H1 (cell line): ENCODE data around the gene TAF6. TPM values are rescaled to one million over a fixed set of nuclear protein-coding genes. Genes with fewer than 3 reads are reported as not detected.

ENCODE experiments used
- CTCF ChIA-PET: fragments of 300-600 bp; sonication (Branson Sonifier 250); formaldehyde crosslinking; loops from one replicate; lab custom pipeline; 2021; ENCODE audit not compliant: partially characterized antibody; lab: Charles Lee
- POLR2A ChIA-PET: fragments of 300-600 bp; sonication (Branson Sonifier 250); formaldehyde crosslinking; loops from one replicate; lab custom pipeline; 2021; ENCODE audit warnings: inconsistent platforms; ENCODE audit not compliant: partially characterized antibody; lab: Charles Lee
- DNase-seq, 2 experiments: peaks; one replicate each; pipeline versions ENCODE4 v3.0.0 to v3.0.0-alpha.2; 2010 to 2022; ENCODE audit warnings: low spot score in 2 of 2, low read depth in 1 of 2, mixed read lengths in 1 of 2
- FAIRE-seq: peaks from 2 replicates; lab custom pipeline; 2011; peaks lifted over from hg19 to GRCh38; lab: Jason Lieb, UNC
- H2AFZ ChIP-seq: 2 replicates; pipeline ENCODE4 v1.8.1; 2012; ENCODE audit warnings: low read length, inconsistent platforms
- H2AK5ac ChIP-seq: 2 replicates; pipeline ENCODE4 v1.6.1; 2013; ENCODE audit warnings: low read depth, low read length
- H2BK120ac ChIP-seq: replicated peaks from 2 replicates; pipeline ENCODE3; 2013; ENCODE audit warnings: low read depth, low read length, inconsistent platforms
- H2BK12ac ChIP-seq: 2 replicates; pipeline ENCODE4 v1.6.1; 2013; ENCODE audit warnings: low read depth, low read length
- H2BK15ac ChIP-seq: 2 replicates; pipeline ENCODE4 v1.6.1; 2013; ENCODE audit warnings: low read length
- H2BK20ac ChIP-seq: 2 replicates; pipeline ENCODE4 v1.6.1; 2013; ENCODE audit warnings: low read length
- H2BK5ac ChIP-seq: 2 replicates; pipeline ENCODE4 v1.6.1; 2013; ENCODE audit warnings: low read depth, low read length
- H3K14ac ChIP-seq: 2 replicates; pipeline ENCODE4 v1.6.1; 2013; ENCODE audit warnings: inconsistent platforms; ENCODE audit not compliant: insufficient read length
- H3K18ac ChIP-seq: 2 replicates; pipeline ENCODE4 v1.6.1; 2013; ENCODE audit warnings: low read length; ENCODE audit errors: extremely low read depth
- H3K23ac ChIP-seq: 2 replicates; pipeline ENCODE4 v1.6.1; 2013; ENCODE audit warnings: inconsistent platforms; ENCODE audit not compliant: insufficient read length
- H3K23me2 ChIP-seq: 2 replicates; pipeline ENCODE4 v1.6.1; 2013; ENCODE audit warnings: low read depth, low read length
- H3K27ac ChIP-seq: 2 replicates; pipeline ENCODE4 v1.6.1; 2011; ENCODE audit warnings: low read depth, low read length, inconsistent platforms
- H3K27me3 ChIP-seq, 4 experiments: replicated peaks in 1 of 4; 1 replicate in 1 of 4; 2 replicates in 3 of 4; pipeline versions ENCODE4 v1.6.1 to v1.8.1; 2011 to 2013; ENCODE audit warnings: low read length in 3 of 4, mild to moderate bottlenecking in 3 of 4, inconsistent platforms in 2 of 4, mixed read lengths in 2 of 4, moderate library complexity in 1 of 4; ENCODE audit not compliant: control insufficient read depth in 3 of 4, insufficient read depth in 3 of 4; ENCODE audit errors: extremely low read depth in 1 of 4
- H3K36me3 ChIP-seq, 4 experiments: 2 replicates each; pipeline versions ENCODE4 v1.6.1 to v1.8.1; 2011 to 2013; ENCODE audit warnings: mild to moderate bottlenecking in 4 of 4, low read length in 3 of 4, moderate library complexity in 2 of 4, control low read depth in 1 of 4, inconsistent platforms in 1 of 4; ENCODE audit not compliant: insufficient read depth in 4 of 4, control insufficient read depth in 2 of 4
- H3K4ac ChIP-seq: replicated peaks from 2 replicates; pipeline ENCODE3; 2013; ENCODE audit warnings: low read length, low read depth, mixed read lengths, inconsistent platforms; ENCODE audit not compliant: insufficient read length
- H3K4me1 ChIP-seq, 4 experiments: replicated peaks in 1 of 4; 1 replicate in 1 of 4; 2 replicates in 3 of 4; pipeline versions ENCODE4 v1.6.1 to v1.8.1; 2011 to 2013; ENCODE audit warnings: low read length in 3 of 4, inconsistent platforms in 2 of 4, mixed read lengths in 1 of 4; ENCODE audit not compliant: insufficient read depth in 4 of 4, control insufficient read depth in 3 of 4
- H3K4me2 ChIP-seq, 2 experiments: 2 replicates each; pipeline versions ENCODE4 v1.6.1 to v1.8.1; 2011 to 2013; ENCODE audit warnings: low read depth in 2 of 2, low read length in 2 of 2, control low read depth in 1 of 2, inconsistent platforms in 1 of 2, mild to moderate bottlenecking in 1 of 2; ENCODE audit not compliant: insufficient read depth in 1 of 2
- H3K4me3 ChIP-seq, 4 experiments: fragments of 200-600, 300-600 bp in 1 of 4; sonication (generic), shearing (Covaris generic), sonication (Bioruptor Twin) in 1 of 4; 2 replicates each; pipeline versions ENCODE4 v1.5.1 to v1.8.1; 2011 to 2016; ENCODE audit warnings: low read length in 4 of 4, low read depth in 3 of 4, control low read depth in 2 of 4, inconsistent platforms in 2 of 4, mild to moderate bottlenecking in 2 of 4, mixed read lengths in 1 of 4, moderate library complexity in 1 of 4; ENCODE audit not compliant: insufficient read depth in 2 of 4; ENCODE audit errors: extremely low read depth in 1 of 4
- H3K56ac ChIP-seq: replicated peaks from 2 replicates; pipeline ENCODE3; 2013; ENCODE audit warnings: low read depth, mild to moderate bottlenecking, mixed read lengths, low read length, inconsistent platforms; ENCODE audit not compliant: insufficient read length
- H3K79me1 ChIP-seq: 2 replicates; pipeline ENCODE4 v1.6.1; 2013; ENCODE audit warnings: low read depth, low read length, control low read depth
- H3K79me2 ChIP-seq, 2 experiments: 2 replicates each; pipeline versions ENCODE4 v1.6.1 to v1.8.1; 2012 to 2013; ENCODE audit warnings: low read length in 2 of 2, mild to moderate bottlenecking in 2 of 2, inconsistent platforms in 1 of 2; ENCODE audit not compliant: insufficient read depth in 2 of 2, control insufficient read depth in 1 of 2
- H3K9ac ChIP-seq, 4 experiments: replicated peaks in 1 of 4; 1 replicate in 1 of 4; 2 replicates in 3 of 4; pipeline versions ENCODE4 v1.6.1 to v1.8.1; 2011 to 2013; ENCODE audit warnings: low read depth in 3 of 4, low read length in 3 of 4, control low read depth in 2 of 4, mild to moderate bottlenecking in 2 of 4, moderate library complexity in 2 of 4, inconsistent platforms in 1 of 4; ENCODE audit errors: extremely low read depth in 1 of 4
- H3K9me3 ChIP-seq, 2 experiments: 2 replicates each; pipeline versions ENCODE4 v1.6.1 to v1.8.1; 2012 to 2013; ENCODE audit warnings: mild to moderate bottlenecking in 2 of 2, moderate library complexity in 2 of 2, control low read depth in 1 of 2, inconsistent platforms in 1 of 2, low read depth in 1 of 2, low read length in 1 of 2, mixed read lengths in 1 of 2; ENCODE audit not compliant: insufficient read depth in 2 of 2
- H4K20me1 ChIP-seq, 2 experiments: replicated peaks in 1 of 2; 2 replicates each; pipeline versions ENCODE3 to v1.8.1; 2011 to 2013; ENCODE audit warnings: inconsistent platforms in 2 of 2, low read length in 2 of 2, mild to moderate bottlenecking in 1 of 2; ENCODE audit not compliant: insufficient read depth in 2 of 2, control insufficient read depth in 1 of 2
- H4K5ac ChIP-seq: 2 replicates; pipeline ENCODE4 v1.6.1; 2013; ENCODE audit warnings: low read length, low read depth, mixed read lengths, inconsistent platforms; ENCODE audit not compliant: insufficient read length
- H4K8ac ChIP-seq: 2 replicates; pipeline ENCODE4 v1.8.0; 2013; ENCODE audit warnings: mild to moderate bottlenecking, moderate library complexity, low read length, inconsistent platforms; ENCODE audit not compliant: insufficient read depth; ENCODE audit errors: extremely low read depth
- H4K91ac ChIP-seq: replicated peaks from 2 replicates; pipeline ENCODE3; 2013; ENCODE audit warnings: low read length, mixed read lengths, inconsistent platforms; ENCODE audit not compliant: insufficient read length
- POLR2A ChIP-seq, 2 experiments: IDR thresholded peaks; 1 replicate in 1 of 2; 2 replicates in 1 of 2; pipeline ENCODE4 v1.6.1; 2011; ENCODE audit warnings: low read depth in 2 of 2, low read length in 2 of 2, mild to moderate bottlenecking in 2 of 2; ENCODE audit errors: control extremely low read depth in 1 of 2
- SAP30 ChIP-seq: fragments of 300-600 bp; sonication (generic); IDR thresholded peaks from 2 replicates; pipeline ENCODE4 v1.7.1; 2012; ENCODE audit warnings: low read length, moderate library complexity, mild to moderate bottlenecking, inconsistent platforms; ENCODE audit not compliant: insufficient read depth, insufficient replicate concordance
- TAF7 ChIP-seq: optimal IDR thresholded peaks from 2 replicates; pipeline ENCODE3; 2011; ENCODE audit warnings: low read depth, mild to moderate bottlenecking, inconsistent platforms, low read length, moderate library complexity, borderline replicate concordance
- TCF12 ChIP-seq: IDR thresholded peaks from 2 replicates; pipeline ENCODE4 v1.6.1; 2011; ENCODE audit warnings: low read depth, mild to moderate bottlenecking, low read length
- WGBS, 2 experiments: shearing (Covaris generic) in 1 of 2; methylation state at CpG; one replicate each; pipeline versions ENCODE4 v1.1.6 to v1.1.7; 2013 to 2015; ENCODE audit warnings: low lambda C conversion rate in 2 of 2, mixed read lengths in 2 of 2, inconsistent platforms in 1 of 2, low coverage in 1 of 2, missing lambda C conversion rate in 1 of 2; ENCODE audit not compliant: insufficient replicate concordance in 2 of 2, insufficient coverage in 1 of 2, insufficient read length in 1 of 2; ENCODE audit errors: extremely low coverage in 1 of 2, missing lambda C conversion rate in 1 of 2; 5-methylcytosine and 5-hydroxymethylcytosine counted together
- polyA plus RNA-seq, 7 experiments: library from polyadenylated mRNA; depleted of rRNA in 3 of 7; stranded (reverse) in 5 of 7; unstranded in 2 of 7; fragments of >200 nt in 5 of 7; fragments of 200-250 nt in 2 of 7; gene quantifications; 1 replicate in 5 of 7; 2 replicates in 1 of 7; 4 replicates in 1 of 7; pipeline versions ENCODE4 v1.2.1 to v1.2.3, GENCODE V29; 2011 to 2013; ENCODE audit warnings: missing spikeins in 2 of 7, mixed read lengths in 2 of 7
- total RNA-seq: library from RNA; stranded (reverse); fragmentation: NEBNext Ultra II Directional; extraction: Animal tissue kit (Norgen Biotek cat#: 25700); gene quantifications from 2 replicates; pipeline ENCODE4 v1.2.1, GENCODE V29; 2021
- TF ChIP-seq, protein P1 (sequence below): IDR thresholded peaks from 2 replicates; pipeline ENCODE4 v1.6.1; 2011; ENCODE audit warnings: low read depth, mild to moderate bottlenecking, low read length; ENCODE audit not compliant: insufficient read depth

Gene TAF6
- total and polyA plus RNA-seq, 2 of the 8 experiments (the other 6 are each of a cell fraction or from before 2014, with no cell fraction given), result 66.7 to 101 TPM

DNA sequence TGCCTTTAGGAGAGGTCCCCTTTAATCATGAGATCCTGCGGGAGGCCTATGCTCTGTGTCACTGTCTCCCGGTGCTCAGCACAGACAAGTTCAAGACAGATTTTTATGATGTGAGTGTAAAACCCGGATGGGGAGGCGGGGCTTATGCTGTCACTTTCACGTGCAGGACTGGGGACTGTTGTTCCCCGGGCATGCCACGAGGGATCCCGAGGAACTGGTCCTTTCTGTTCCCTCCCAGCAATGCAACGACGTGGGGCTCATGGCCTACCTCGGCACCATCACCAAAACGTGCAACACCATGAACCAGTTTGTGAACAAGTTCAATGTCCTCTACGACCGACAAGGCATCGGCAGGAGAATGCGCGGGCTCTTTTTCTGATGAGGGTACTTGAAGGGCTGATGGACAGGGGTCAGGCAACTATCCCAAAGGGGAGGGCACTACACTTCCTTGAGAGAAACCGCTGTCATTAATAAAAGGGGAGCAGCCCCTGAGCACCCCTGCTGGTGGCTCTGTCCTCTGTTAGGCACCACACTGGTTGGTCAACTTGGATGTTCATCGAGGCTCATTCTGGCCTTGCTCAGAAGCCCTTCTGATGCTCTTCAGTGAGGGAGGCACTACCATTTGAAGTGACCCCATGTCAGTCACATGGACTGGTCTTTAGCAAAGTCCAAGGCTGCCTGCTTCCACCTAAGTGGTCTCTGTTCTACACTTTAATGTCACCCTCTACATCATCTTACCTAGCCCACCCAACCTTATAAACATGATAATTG is 27.6 kb downstream of the TAF6 start:
- Histone ChIP-seq H3K9ac (no peak overlapping the region; a peak in 1 of 7 replicates), H3K79me1 (peaks cover 9% of the 10 kb centered on the region), H3K4me3 (no peak overlapping the region), H2BK15ac (no peak overlapping the region), H3K4ac (no peak overlapping the region), H3K18ac (no peak overlapping the region), H2BK120ac (no peak overlapping the region), H2BK5ac (no peak overlapping the region), H3K4me2 (no peak overlapping the region), H3K36me3 (peaks cover 52 to 63% (median 58%) of the 10 kb centered on the region in 4 experiments), H2BK20ac (no peak overlapping the region), H3K9me3 (no peaks in the 10 kb centered on the region), H4K91ac (no peak overlapping the region), H3K23ac (no peak overlapping the region), H3K14ac (no peak overlapping the region), H4K8ac (no peak overlapping the region; the same call in 1 of the 2 replicates), H3K4me1 (no peaks in the 10 kb centered on the region; a peak in 1 of 7 replicates), H4K5ac (no peak overlapping the region), H3K56ac (no peak overlapping the region), H3K27me3 (no peaks in the 10 kb centered on the region), H4K20me1 (peaks cover 20 to 28% of the 10 kb centered on the region in 2 experiments), H3K23me2 (peaks cover 4% of the 10 kb centered on the region; the same call in 1 of the 2 replicates), H3K27ac (0 out of 2 replicates have a peak overlapping the region, but pooled peaks have one; percentile 18), H3K79me2 (peaks cover 0 to 14% of the 10 kb centered on the region in 2 experiments; a peak in 1 of 4 replicates), H2AFZ (no peak overlapping the region), H2AK5ac (no peak overlapping the region), H2BK12ac (no peak overlapping the region)
- peak in 1 of 2 experiments; percentile 67 for DNase-seq
- FAIRE-seq, result no peak
- ChIA-PET POLR2A (interaction anchor here (0.7 to 19.5 kb wide), 17 partner anchors 7 to 76 kb away, joined by 3 to 722 read pairs (median 5); partner anchors contain the start of genes AP4M1, COPS6, LAMTOR4 and MBLAC1), CTCF (interaction anchor here (1.1 to 2.4 kb wide), 4 partner anchors 9 to 72 kb away, joined by 3 to 5 read pairs (median 4); partner anchors contain the start of gene MCM7)
- 88% methylated on average over 19 of the region's 19 CpGs; no CpG with 5 or more reads in 1 of the 2 experiments for WGBS, 2 experiments
- TF ChIP-seq, protein P1, sequence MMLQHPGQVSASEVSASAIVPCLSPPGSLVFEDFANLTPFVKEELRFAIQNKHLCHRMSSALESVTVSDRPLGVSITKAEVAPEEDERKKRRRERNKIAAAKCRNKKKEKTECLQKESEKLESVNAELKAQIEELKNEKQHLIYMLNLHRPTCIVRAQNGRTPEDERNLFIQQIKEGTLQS, result no peak
- no peak for TF ChIP-seq TCF12
- TF ChIP-seq TAF7, result peak; percentile 65
- peak; percentile 94 to 95 for TF ChIP-seq POLR2A (IDR thresholded peaks at IDR 0.05; ENCODE audit: control extremely low read depth in 1 of 2, low read depth in 2 of 2, low read length in 2 of 2)
- TF ChIP-seq SAP30, result no peak
